Measurements from ENCODE around the gene HERPUD1. TPM values are rescaled to one million over a fixed set of nuclear protein-coding genes. Genes with fewer than 3 reads are reported as not detected.

HERPUD1 gene
- total and polyA plus RNA-seq, 2 of the 13 experiments (the other 11 are each of a cell fraction or from before 2014, with no cell fraction given) = 96.2 to 323 TPM

DNA sequence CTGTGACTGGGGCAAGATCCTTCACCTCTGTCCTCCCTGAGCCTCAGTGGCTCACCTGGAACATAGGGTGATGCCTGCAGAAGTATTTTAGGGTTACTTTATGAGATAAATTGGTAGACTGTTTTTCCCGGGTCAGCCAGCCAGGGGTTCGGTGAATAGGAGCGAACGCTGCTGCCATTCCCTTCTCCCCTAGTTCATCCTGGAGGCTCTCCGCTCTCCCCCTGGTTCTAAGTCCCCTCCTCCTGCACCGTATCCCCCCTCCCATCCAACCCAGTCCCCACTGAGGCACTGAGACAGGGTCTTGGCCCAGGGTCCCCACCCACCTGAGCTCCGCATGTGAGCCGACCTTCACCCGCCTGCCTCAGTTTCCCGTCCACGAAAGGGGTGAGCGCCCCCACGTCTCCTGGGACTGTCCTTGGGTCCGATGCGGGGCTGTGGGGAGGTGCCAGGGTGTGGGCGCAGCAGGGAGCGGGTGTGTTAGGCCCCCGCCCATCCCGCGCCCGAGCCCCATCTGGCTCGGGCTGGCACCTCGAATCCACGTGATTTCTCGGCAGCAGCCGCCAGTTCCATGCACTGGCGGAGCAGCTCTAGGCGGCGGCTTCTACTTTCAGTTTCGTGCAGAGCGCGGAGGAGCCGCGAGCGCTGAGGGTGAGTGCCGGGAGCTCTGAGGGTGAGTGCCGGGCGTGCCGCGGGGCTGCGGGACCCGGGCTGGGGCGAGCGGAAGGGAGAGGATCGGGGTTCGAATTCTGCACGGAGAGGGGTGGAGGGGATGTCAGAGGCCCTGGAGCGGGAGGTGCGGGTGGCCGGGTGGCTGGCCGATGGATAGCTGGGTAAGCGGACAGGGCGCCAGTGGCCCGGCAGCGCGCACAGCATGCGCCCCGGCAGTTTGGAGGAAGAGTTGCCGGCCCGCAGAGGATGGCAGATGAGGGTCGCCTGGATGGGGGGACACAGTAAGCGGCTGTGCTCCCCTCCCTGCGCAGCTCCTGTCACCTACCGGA, 57.3 kb downstream of the HERPUD1 start, which contains the start of gene NLRC5 (continued):
- TF ChIP-seq ATM (IDR thresholded peaks at IDR 0.05; ENCODE audit: borderline replicate concordance) = no peak
- TF ChIP-seq ZNF232 (CRISPR knock-in tag; IDR thresholded peaks at IDR 0.05; ENCODE audit: borderline replicate concordance) = 0 out of 2 replicates have a peak, but pooled peaks have one; percentile 49
- TF ChIP-seq, protein P1, sequence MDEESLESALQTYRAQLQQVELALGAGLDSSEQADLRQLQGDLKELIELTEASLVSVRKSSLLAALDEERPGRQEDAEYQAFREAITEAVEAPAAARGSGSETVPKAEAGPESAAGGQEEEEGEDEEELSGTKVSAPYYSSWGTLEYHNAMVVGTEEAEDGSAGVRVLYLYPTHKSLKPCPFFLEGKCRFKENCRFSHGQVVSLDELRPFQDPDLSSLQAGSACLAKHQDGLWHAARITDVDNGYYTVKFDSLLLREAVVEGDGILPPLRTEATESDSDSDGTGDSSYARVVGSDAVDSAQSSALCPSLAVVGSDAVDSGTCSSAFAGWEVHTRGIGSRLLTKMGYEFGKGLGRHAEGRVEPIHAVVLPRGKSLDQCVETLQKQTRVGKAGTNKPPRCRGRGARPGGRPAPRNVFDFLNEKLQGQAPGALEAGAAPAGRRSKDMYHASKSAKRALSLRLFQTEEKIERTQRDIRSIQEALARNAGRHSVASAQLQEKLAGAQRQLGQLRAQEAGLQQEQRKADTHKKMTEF (CRISPR knock-in tag; IDR thresholded peaks at IDR 0.05) = peak; percentile 82; the same call in 1 of the 2 replicates
- TF ChIP-seq, protein P2, sequence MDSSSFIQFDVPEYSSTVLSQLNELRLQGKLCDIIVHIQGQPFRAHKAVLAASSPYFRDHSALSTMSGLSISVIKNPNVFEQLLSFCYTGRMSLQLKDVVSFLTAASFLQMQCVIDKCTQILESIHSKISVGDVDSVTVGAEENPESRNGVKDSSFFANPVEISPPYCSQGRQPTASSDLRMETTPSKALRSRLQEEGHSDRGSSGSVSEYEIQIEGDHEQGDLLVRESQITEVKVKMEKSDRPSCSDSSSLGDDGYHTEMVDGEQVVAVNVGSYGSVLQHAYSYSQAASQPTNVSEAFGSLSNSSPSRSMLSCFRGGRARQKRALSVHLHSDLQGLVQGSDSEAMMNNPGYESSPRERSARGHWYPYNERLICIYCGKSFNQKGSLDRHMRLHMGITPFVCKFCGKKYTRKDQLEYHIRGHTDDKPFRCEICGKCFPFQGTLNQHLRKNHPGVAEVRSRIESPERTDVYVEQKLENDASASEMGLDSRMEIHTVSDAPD (CRISPR knock-in tag; IDR thresholded peaks at IDR 0.05) = no peak
- TF ChIP-seq, protein P3, sequence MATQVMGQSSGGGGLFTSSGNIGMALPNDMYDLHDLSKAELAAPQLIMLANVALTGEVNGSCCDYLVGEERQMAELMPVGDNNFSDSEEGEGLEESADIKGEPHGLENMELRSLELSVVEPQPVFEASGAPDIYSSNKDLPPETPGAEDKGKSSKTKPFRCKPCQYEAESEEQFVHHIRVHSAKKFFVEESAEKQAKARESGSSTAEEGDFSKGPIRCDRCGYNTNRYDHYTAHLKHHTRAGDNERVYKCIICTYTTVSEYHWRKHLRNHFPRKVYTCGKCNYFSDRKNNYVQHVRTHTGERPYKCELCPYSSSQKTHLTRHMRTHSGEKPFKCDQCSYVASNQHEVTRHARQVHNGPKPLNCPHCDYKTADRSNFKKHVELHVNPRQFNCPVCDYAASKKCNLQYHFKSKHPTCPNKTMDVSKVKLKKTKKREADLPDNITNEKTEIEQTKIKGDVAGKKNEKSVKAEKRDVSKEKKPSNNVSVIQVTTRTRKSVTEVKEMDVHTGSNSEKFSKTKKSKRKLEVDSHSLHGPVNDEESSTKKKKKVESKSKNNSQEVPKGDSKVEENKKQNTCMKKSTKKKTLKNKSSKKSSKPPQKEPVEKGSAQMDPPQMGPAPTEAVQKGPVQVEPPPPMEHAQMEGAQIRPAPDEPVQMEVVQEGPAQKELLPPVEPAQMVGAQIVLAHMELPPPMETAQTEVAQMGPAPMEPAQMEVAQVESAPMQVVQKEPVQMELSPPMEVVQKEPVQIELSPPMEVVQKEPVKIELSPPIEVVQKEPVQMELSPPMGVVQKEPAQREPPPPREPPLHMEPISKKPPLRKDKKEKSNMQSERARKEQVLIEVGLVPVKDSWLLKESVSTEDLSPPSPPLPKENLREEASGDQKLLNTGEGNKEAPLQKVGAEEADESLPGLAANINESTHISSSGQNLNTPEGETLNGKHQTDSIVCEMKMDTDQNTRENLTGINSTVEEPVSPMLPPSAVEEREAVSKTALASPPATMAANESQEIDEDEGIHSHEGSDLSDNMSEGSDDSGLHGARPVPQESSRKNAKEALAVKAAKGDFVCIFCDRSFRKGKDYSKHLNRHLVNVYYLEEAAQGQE (IDR thresholded peaks at IDR 0.05; ENCODE audit: borderline replicate concordance in 1 of 2, low read depth in 1 of 2, low read length in 2 of 2) = no peak
- TF ChIP-seq JUNB (CRISPR knock-in tag; IDR thresholded peaks at IDR 0.05; ENCODE audit: borderline replicate concordance) = no peak
- TF ChIP-seq, protein P4, sequence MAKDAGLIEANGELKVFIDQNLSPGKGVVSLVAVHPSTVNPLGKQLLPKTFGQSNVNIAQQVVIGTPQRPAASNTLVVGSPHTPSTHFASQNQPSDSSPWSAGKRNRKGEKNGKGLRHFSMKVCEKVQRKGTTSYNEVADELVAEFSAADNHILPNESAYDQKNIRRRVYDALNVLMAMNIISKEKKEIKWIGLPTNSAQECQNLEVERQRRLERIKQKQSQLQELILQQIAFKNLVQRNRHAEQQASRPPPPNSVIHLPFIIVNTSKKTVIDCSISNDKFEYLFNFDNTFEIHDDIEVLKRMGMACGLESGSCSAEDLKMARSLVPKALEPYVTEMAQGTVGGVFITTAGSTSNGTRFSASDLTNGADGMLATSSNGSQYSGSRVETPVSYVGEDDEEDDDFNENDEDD (CRISPR knock-in tag; IDR thresholded peaks at IDR 0.05; ENCODE audit: borderline replicate concordance) = peak; percentile 71; the same call in 1 of the 2 replicates
- TF ChIP-seq ZNF549 (CRISPR knock-in tag; IDR thresholded peaks at IDR 0.05) = no peak
- no peak for TF ChIP-seq ZSCAN29 (CRISPR knock-in tag; conservative IDR thresholded peaks at IDR 0.05)
- no peak; the same call in 1 of the 2 replicates for TF ChIP-seq HMG20B (CRISPR knock-in tag; conservative IDR thresholded peaks at IDR 0.05)
- peak; percentile 86 for TF ChIP-seq ZNF451 (CRISPR knock-in tag; IDR thresholded peaks at IDR 0.05)
- TF ChIP-seq ZNF790 (CRISPR knock-in tag; IDR thresholded peaks at IDR 0.05; ENCODE audit: borderline replicate concordance) = no peak
- no peak for TF ChIP-seq PCBP1 (IDR thresholded peaks at IDR 0.05; ENCODE audit: borderline replicate concordance, low read depth, low read length)
- no peak for TF ChIP-seq MAFF (IDR thresholded peaks at IDR 0.05; ENCODE audit: low read depth, low read length)
- no peak for TF ChIP-seq PAF1 (CRISPR knock-in tag; IDR thresholded peaks at IDR 0.05)
- peak; percentile 67 for TF ChIP-seq BHLHE40 (IDR thresholded peaks at IDR 0.05; ENCODE audit: low read length)
- TF ChIP-seq ELF3 (CRISPR knock-in tag; IDR thresholded peaks at IDR 0.05) = peak; percentile 14; the same call in 1 of the 2 replicates
- TF ChIP-seq KMT2A (CRISPR knock-in tag; IDR thresholded peaks at IDR 0.05) = peak; percentile 98
- TF ChIP-seq, protein P5, sequence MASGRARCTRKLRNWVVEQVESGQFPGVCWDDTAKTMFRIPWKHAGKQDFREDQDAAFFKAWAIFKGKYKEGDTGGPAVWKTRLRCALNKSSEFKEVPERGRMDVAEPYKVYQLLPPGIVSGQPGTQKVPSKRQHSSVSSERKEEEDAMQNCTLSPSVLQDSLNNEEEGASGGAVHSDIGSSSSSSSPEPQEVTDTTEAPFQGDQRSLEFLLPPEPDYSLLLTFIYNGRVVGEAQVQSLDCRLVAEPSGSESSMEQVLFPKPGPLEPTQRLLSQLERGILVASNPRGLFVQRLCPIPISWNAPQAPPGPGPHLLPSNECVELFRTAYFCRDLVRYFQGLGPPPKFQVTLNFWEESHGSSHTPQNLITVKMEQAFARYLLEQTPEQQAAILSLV (CRISPR knock-in tag; IDR thresholded peaks at IDR 0.05; ENCODE audit: borderline replicate concordance) = no peak
- no peak for TF ChIP-seq ZNF530 (CRISPR knock-in tag; IDR thresholded peaks at IDR 0.05; ENCODE audit: low read depth)
